Stimulated activated naive CD4-positive, alpha-beta T cell (primary cell): ENCODE data around the gene OVAAL.

ENCODE experiments used
- DNase-seq, 6 experiments: peaks; one replicate each; lab custom pipeline; 2025; lab: John Stamatoyannopoulos, UW

Gene OVAAL

GRCh38 chr1:180606155-180606554, 47.4 kb downstream of the OVAAL start:
- DNase-seq: no peak

- no peak for DNase-seq
Measured at GRCh38 chr1:180609643-180610555, 51.1 kb downstream of the OVAAL start.

GRCh38 chr1:180610556-180611015, 51.8 kb downstream of the OVAAL start:
- DNase-seq: no peak

- peak in 1 of 6 experiments; percentile 7 for DNase-seq
Measured at GRCh38 chr1:180611016-180611930, 52.5 kb downstream of the OVAAL start.

GRCh38 chr1:180612632-180613031, 53.9 kb downstream of the OVAAL start:
- no peak for DNase-seq

- no peak for DNase-seq
Measured at GRCh38 chr1:180614730-180615129, 56.0 kb downstream of the OVAAL start.

GRCh38 chr1:180615493-180616290, 56.9 kb downstream of the OVAAL start:
- DNase-seq: no peak
